Upper lobe of left lung (tissue), 4 donors: ENCODE results near the gene TUFT1.

ENCODE experiments used
- EP300 ChIP-seq, 4 donors: sonication (generic); formaldehyde crosslinking; IDR thresholded peaks; one replicate each; pipeline ENCODE4 v1.5.1; 2017; ENCODE audit warnings: antibody characterized with exemption in 4 of 4, control low read depth in 2 of 4
- POLR2A ChIP-seq, 4 donors: fragments of 450-650 bp; IDR thresholded peaks; one replicate each; pipeline ENCODE4 v1.5.1; 2016 to 2017; ENCODE audit warnings: antibody characterized with exemption in 4 of 4, mild to moderate bottlenecking in 2 of 4
- POLR2AphosphoS5 ChIP-seq, 2 donors: sonication (generic); formaldehyde crosslinking; IDR thresholded peaks; one replicate each; pipeline ENCODE4 v1.5.1; 2017; ENCODE audit warnings: antibody characterized with exemption in 2 of 2
- TF ChIP-seq, protein P1 (sequence below), 6 experiments: fragments of 450-650 bp in 4 of 6; fragments of 200-600 bp in 2 of 6; sonication (generic) in 2 of 6; IDR thresholded peaks; one replicate each; pipeline ENCODE4 v1.5.1; 2016 to 2019; ENCODE audit warnings: antibody characterized with exemption in 6 of 6

DNA sequence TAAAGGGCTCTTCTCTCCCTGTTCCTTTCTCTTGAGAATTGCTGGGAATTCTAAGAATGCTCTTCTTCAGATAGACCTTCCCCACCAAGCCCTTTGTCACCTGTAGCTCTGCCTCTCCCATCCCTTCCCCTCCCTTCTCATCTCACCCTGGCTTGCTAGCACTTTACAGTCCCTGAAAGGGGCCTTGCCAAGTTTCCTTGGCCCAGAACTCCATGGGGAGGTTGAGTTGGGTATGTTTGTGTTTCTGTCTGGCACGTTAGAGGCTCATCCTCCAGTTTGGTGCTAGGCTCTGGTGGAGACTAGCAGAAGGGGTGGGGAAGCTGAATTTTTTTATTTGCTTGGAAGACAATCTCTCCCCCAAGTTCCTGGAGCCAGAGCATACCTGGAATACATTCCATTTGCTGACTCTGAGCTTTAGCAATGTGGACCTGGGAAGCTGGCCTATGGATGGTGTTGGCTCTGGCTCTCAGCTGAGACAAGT lies 24.0 kb upstream of the TUFT1 start:
- TF ChIP-seq, protein P1, sequence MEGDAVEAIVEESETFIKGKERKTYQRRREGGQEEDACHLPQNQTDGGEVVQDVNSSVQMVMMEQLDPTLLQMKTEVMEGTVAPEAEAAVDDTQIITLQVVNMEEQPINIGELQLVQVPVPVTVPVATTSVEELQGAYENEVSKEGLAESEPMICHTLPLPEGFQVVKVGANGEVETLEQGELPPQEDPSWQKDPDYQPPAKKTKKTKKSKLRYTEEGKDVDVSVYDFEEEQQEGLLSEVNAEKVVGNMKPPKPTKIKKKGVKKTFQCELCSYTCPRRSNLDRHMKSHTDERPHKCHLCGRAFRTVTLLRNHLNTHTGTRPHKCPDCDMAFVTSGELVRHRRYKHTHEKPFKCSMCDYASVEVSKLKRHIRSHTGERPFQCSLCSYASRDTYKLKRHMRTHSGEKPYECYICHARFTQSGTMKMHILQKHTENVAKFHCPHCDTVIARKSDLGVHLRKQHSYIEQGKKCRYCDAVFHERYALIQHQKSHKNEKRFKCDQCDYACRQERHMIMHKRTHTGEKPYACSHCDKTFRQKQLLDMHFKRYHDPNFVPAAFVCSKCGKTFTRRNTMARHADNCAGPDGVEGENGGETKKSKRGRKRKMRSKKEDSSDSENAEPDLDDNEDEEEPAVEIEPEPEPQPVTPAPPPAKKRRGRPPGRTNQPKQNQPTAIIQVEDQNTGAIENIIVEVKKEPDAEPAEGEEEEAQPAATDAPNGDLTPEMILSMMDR (IDR thresholded peaks at IDR 0.05) = no peak
- TF ChIP-seq EP300 (IDR thresholded peaks at IDR 0.05) = no peak
- no peak for TF ChIP-seq POLR2AphosphoS5 (IDR thresholded peaks at IDR 0.05)
- no peak for TF ChIP-seq POLR2A (IDR thresholded peaks at IDR 0.05)
